H1 (cell line): ENCODE results near the gene EBPL.

ENCODE experiments used
- GABPA ChIP-seq: IDR thresholded peaks from 2 replicates; pipeline ENCODE4 v1.6.1; 2011; ENCODE audit warnings: mild to moderate bottlenecking, low read length, moderate library complexity, borderline replicate concordance; ENCODE audit not compliant: insufficient read depth
- RAD21 ChIP-seq, 2 experiments: IDR thresholded peaks in 1 of 2; conservative IDR thresholded peaks in 1 of 2; 2 replicates each; pipeline ENCODE4 v1.6.1; 2011; ENCODE audit warnings: low read depth in 2 of 2, low read length in 2 of 2, improper control_type of control experiment in 1 of 2, inconsistent platforms in 1 of 2, mild to moderate bottlenecking in 1 of 2, moderate library complexity in 1 of 2
- USF2 ChIP-seq: IDR thresholded peaks from 2 replicates; pipeline ENCODE4 v1.6.1; 2011; ENCODE audit warnings: low read length, improper control_type of control experiment
- TF ChIP-seq, protein P1 (sequence below), 3 experiments: IDR thresholded peaks; 1 replicate in 2 of 3; 2 replicates in 1 of 3; pipeline versions ENCODE4 v1.5.1 to v1.6.1; 2011; ENCODE audit warnings: low read length in 3 of 3, mild to moderate bottlenecking in 3 of 3, inconsistent platforms in 2 of 3, low read depth in 1 of 3, moderate library complexity in 1 of 3; ENCODE audit not compliant: insufficient read depth in 1 of 3; ENCODE audit errors: control extremely low read depth in 1 of 3
- TF ChIP-seq, protein P2 (sequence below): IDR thresholded peaks from 2 replicates; pipeline ENCODE4 v1.6.1; 2012; ENCODE audit warnings: inconsistent platforms

DNA sequence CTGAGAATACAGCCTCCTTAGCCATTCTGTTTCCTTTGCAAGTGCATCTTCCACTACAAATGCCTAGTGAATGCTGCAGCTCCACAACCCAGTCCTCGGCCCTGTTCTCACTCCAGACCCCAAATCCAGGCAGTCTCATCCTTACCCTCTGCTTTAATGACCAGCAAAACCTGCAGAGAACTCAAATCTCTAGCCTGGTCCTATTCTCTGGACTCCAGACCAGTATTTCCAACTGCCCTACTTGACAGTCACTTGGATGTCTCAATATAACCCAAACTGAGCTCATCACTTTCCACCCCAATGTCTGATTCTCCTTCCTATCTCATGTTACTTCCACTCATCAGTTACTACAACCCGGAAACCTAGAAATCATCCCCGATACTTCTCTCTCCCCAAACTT lies 2.6 kb upstream of the EBPL start:
- TF ChIP-seq GABPA (no peak), RAD21 (IDR thresholded peaks at IDR 0.05 in 1 of 2, conservative IDR thresholded peaks at IDR 0.05 in 1 of 2; ENCODE audit: low read depth in 2 of 2, low read length in 2 of 2) (no peak), USF2 (no peak)
- TF ChIP-seq, protein P1, sequence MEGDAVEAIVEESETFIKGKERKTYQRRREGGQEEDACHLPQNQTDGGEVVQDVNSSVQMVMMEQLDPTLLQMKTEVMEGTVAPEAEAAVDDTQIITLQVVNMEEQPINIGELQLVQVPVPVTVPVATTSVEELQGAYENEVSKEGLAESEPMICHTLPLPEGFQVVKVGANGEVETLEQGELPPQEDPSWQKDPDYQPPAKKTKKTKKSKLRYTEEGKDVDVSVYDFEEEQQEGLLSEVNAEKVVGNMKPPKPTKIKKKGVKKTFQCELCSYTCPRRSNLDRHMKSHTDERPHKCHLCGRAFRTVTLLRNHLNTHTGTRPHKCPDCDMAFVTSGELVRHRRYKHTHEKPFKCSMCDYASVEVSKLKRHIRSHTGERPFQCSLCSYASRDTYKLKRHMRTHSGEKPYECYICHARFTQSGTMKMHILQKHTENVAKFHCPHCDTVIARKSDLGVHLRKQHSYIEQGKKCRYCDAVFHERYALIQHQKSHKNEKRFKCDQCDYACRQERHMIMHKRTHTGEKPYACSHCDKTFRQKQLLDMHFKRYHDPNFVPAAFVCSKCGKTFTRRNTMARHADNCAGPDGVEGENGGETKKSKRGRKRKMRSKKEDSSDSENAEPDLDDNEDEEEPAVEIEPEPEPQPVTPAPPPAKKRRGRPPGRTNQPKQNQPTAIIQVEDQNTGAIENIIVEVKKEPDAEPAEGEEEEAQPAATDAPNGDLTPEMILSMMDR (IDR thresholded peaks at IDR 0.05; ENCODE audit: control extremely low read depth in 1 of 3, insufficient read depth in 1 of 3, low read depth in 1 of 3, low read length in 3 of 3): no peak
- TF ChIP-seq, protein P2, sequence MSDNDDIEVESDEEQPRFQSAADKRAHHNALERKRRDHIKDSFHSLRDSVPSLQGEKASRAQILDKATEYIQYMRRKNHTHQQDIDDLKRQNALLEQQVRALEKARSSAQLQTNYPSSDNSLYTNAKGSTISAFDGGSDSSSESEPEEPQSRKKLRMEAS: no peak
